Testis (tissue), 2 donors: ENCODE results near the gene AGBL1.

Experiments
- CTCF ChIP-seq, 3 experiments: fragments of 450-650 bp in 2 of 3; fragments of 200-600 bp in 1 of 3; sonication (generic) in 1 of 3; IDR thresholded peaks; one replicate each; pipeline ENCODE4 v1.5.1; 2016 to 2019; ENCODE audit warnings: antibody characterized with exemption in 3 of 3, mild to moderate bottlenecking in 2 of 3, moderate library complexity in 1 of 3
- POLR2A ChIP-seq: fragments of 450-650 bp; IDR thresholded peaks from one replicate; pipeline ENCODE4 v1.6.1; 2017; ENCODE audit warnings: antibody characterized with exemption, mild to moderate bottlenecking, moderate library complexity

- no peak for TF ChIP-seq CTCF (IDR thresholded peaks at IDR 0.05)
- no peak for TF ChIP-seq POLR2A
These were observed 491.1 kb downstream of the AGBL1 start for GRCh38 chr15:86570738-86571137.
